ENCODE measurements around the gene DUSP16. TPM values are rescaled to one million over a fixed set of nuclear protein-coding genes. Genes with fewer than 3 reads are reported as not detected.

Gene DUSP16
- total and polyA plus RNA-seq, 2 experiments from 2014 or later: 11.7 to 59.4 TPM

GRCh38 chr12:12507121-12507520 lies 55.5 kb downstream of the DUSP16 start (continued):
- no peak for TF ChIP-seq NANOG (IDR thresholded peaks at IDR 0.05; ENCODE audit: borderline replicate concordance)

- H3K36me3 ChIP-seq (ENCODE audit: insufficient read depth): no peaks in the 10 kb centered on the region
- peaks cover 57% of the 10 kb centered on the region for H3K4me1 ChIP-seq (ENCODE audit: insufficient read depth)
- Mint-ChIP-seq H3K36me3 (ENCODE audit: low read depth) (peaks cover 6% of the 10 kb centered on the region; the same call in 2 of the 3 replicates), H3K9me3 (no peaks in the 10 kb centered on the region), H3K4me1 (peaks cover 65% of the 10 kb centered on the region), H3K4me3 (no peak overlapping the region), H3K27me3 (ENCODE audit: insufficient read depth, low read depth, poor library complexity) (peaks cover 9% of the 10 kb centered on the region), H3K27ac (0 out of 2 replicates have a peak overlapping the region, but pooled peaks have one; percentile 36)
- ATAC-seq: peak; percentile 45
- H2AFZ ChIP-seq: no peak overlapping the region
- H3F3A ChIP-seq (replicated peaks; ENCODE audit: low read depth): no peaks in the 10 kb centered on the region
- H3K9me2 ChIP-seq (ENCODE audit: insufficient read depth): no peaks in the 10 kb centered on the region
- peak; percentile 36 for DNase-seq (ENCODE audit: low spot score)
- no peaks in the 10 kb centered on the region for H3K27me3 ChIP-seq (ENCODE audit: insufficient read depth)
- H3K27ac ChIP-seq (ENCODE audit: low read depth): peak overlapping the region; percentile 11; the same call in 1 of the 2 replicates
- H3K4me2 ChIP-seq: peak overlapping the region; percentile 56; the same call in 1 of the 2 replicates
- TF ChIP-seq CTCF (conservative IDR thresholded peaks at IDR 0.05; ENCODE audit: low read depth in 2 of 2) (no peak), POLR2AphosphoS5 (IDR thresholded peaks at IDR 0.05; ENCODE audit: low read depth) (no peak), ETS1 (IDR thresholded peaks at IDR 0.05) (no peak), REST (IDR thresholded peaks at IDR 0.05; ENCODE audit: unreplicated experiment) (no peak)
- peaks cover 7% of the 10 kb centered on the region for H4K20me1 ChIP-seq (replicated peaks; ENCODE audit: insufficient read depth)
- H3K79me2 ChIP-seq (replicated peaks; ENCODE audit: insufficient read depth): peaks cover 96% of the 10 kb centered on the region
- H3K4me3 ChIP-seq: no peak overlapping the region
Observed at GRCh38 chr12:12506496-12506890, 56.2 kb downstream of the DUSP16 start.

All from GM23338 (cell line).